ENCODE measurements around the gene MYF5. TPM values are rescaled to one million over a fixed set of nuclear protein-coding genes. Genes with fewer than 3 reads are reported as not detected.
"Not testable (repeated sequence)": the region's sequence is repeated elsewhere in the genome, so short reads cannot be mapped to it uniquely, and the experiment has no call there.

MYF5 gene
- total RNA-seq: not detected

- DNase-seq: no peak
These were observed at the start of gene MYF5 for GRCh38 chr12:80716696-80717469. TSS of gene MYF5 (plus strand) at chr12:80716912. CDS start at chr12:80717064, 152 bp downstream.

- no peak for DNase-seq
These were observed 46.5 kb upstream of the MYF5 start for GRCh38 chr12:80670214-80670613.

GRCh38 chr12:80676042-80676636 is 40.6 kb upstream of the MYF5 start:
- not testable (repeated sequence) for DNase-seq

- DNase-seq: no peak
These were observed 39.9 kb upstream of the MYF5 start for GRCh38 chr12:80676856-80677255.

GRCh38 chr12:80677994-80678393 is 38.7 kb upstream of the MYF5 start:
- DNase-seq: no peak

- DNase-seq: no peak
These were observed 37.2 kb upstream of the MYF5 start for GRCh38 chr12:80679346-80680131.

GRCh38 chr12:80681287-80681686 is 35.4 kb upstream of the MYF5 start:
- no peak for DNase-seq

- no peak for DNase-seq
These were observed 34.9 kb upstream of the MYF5 start for GRCh38 chr12:80681786-80682185.

GRCh38 chr12:80684077-80684495 is 32.6 kb upstream of the MYF5 start:
- DNase-seq: no peak

- no peak for DNase-seq
These were observed 26.6 kb upstream of the MYF5 start for GRCh38 chr12:80690090-80690489.

GRCh38 chr12:80690513-80690912 is 26.2 kb upstream of the MYF5 start:
- DNase-seq: no peak

- DNase-seq: no peak
These were observed 24.6 kb upstream of the MYF5 start for GRCh38 chr12:80692114-80692513.

- DNase-seq: no peak
These were observed 19.3 kb upstream of the MYF5 start for GRCh38 chr12:80697270-80697887.

GRCh38 chr12:80698256-80698655 is 18.5 kb upstream of the MYF5 start:
- DNase-seq: no peak

- DNase-seq: no peak
These were observed 17.7 kb upstream of the MYF5 start for GRCh38 chr12:80698847-80699542.

- DNase-seq: no peak
These were observed 16.4 kb upstream of the MYF5 start for GRCh38 chr12:80700327-80700726.

- DNase-seq: no peak
These were observed 15.3 kb upstream of the MYF5 start for GRCh38 chr12:80701388-80701787.

- DNase-seq: no peak
These were observed 13.6 kb upstream of the MYF5 start for GRCh38 chr12:80702889-80703805.

GRCh38 chr12:80704420-80704819 is 12.3 kb upstream of the MYF5 start:
- no peak for DNase-seq

GRCh38 chr12:80707126-80707829 is 9.4 kb upstream of the MYF5 start, which contains the start of gene MYF6:
TSS of gene MYF6 (plus strand) at chr12:80707634. CDS start at chr12:80707720, 86 bp downstream.
- no peak for DNase-seq

Data from occipital lobe (tissue), 2 donors.